Ovary (tissue), 9 donors: Measurements from ENCODE around the gene SURF4. TPM values are rescaled to one million over a fixed set of nuclear protein-coding genes. Genes with fewer than 3 reads are reported as not detected.

Experiments
- DNase-seq, 5 donors: peaks; one replicate each; pipeline ENCODE4 v3.0.0-alpha.2; 2019 to 2020
- H3K27ac ChIP-seq, 2 donors: fragments of 200-600 bp; one replicate each; pipeline versions ENCODE4 v1.5.1 to v1.8.0; 2019 to 2022
- H3K27me3 ChIP-seq: fragments of 200-600 bp; one replicate; pipeline ENCODE4 v1.8.0; 2022
- H3K36me3 ChIP-seq: fragments of 200-600 bp; sonication (generic); one replicate; pipeline ENCODE4 v1.5.1; 2019
- H3K4me1 ChIP-seq: one replicate; pipeline ENCODE4 v1.8.1; 2013; ENCODE audit warnings: mild to moderate bottlenecking, moderate library complexity; ENCODE audit not compliant: insufficient read depth
- H3K4me3 ChIP-seq: fragments of 200-600 bp; sonication (generic); one replicate; pipeline ENCODE4 v1.5.1; 2017
- H3K9me3 ChIP-seq, 2 donors: fragments of 200-600 bp in 1 of 2; sonication (generic) in 1 of 2; one replicate each; pipeline versions ENCODE4 v1.5.1 to v1.8.1; 2013 to 2019; ENCODE audit warnings: mild to moderate bottlenecking in 1 of 2, moderate library complexity in 1 of 2
- CTCF ChIP-seq, 3 donors: fragments of 450-650 bp in 2 of 3; fragments of 200-600 bp in 1 of 3; IDR thresholded peaks; one replicate each; pipeline versions ENCODE4 v1.5.1 to v1.8.0; 2016 to 2022; ENCODE audit warnings: antibody characterized with exemption in 3 of 3, mild to moderate bottlenecking in 1 of 3
- EP300 ChIP-seq: sonication (generic); formaldehyde crosslinking; IDR thresholded peaks from one replicate; pipeline ENCODE4 v1.6.1; 2017; ENCODE audit warnings: antibody characterized with exemption
- POLR2A ChIP-seq: fragments of 450-650 bp; IDR thresholded peaks from one replicate; pipeline ENCODE4 v1.6.1; 2017; ENCODE audit warnings: antibody characterized with exemption, mild to moderate bottlenecking, moderate library complexity
- WGBS, 3 donors: extraction: QIAGEN DNeasy Blood & Tissue Kit in 1 of 3; methylation state at CpG; one replicate each; pipeline versions ENCODE4 v1.1.5 to v1.1.7; 2013 to 2017; 5-methylcytosine and 5-hydroxymethylcytosine counted together
- intact Hi-C, 4 donors: fragments of 100-400 bp; cut with DNase I; formaldehyde crosslinking; loops; one replicate each; pipeline versions ENCODE4 v1.11.0 to v1.15.1; 2022 to 2023
- polyA plus RNA-seq, 2 donors: library from polyadenylated mRNA; stranded (reverse); fragments of 200-250 nt in 1 of 2; fragments of 350-450 nt in 1 of 2; fragmentation: Illumina TruSeq in 1 of 2; extraction: RNeasy Lipid Tissue Mini Kit (QIAGEN cat#74804) in 1 of 2; gene quantifications; one replicate each; pipeline ENCODE4 v1.2.3, GENCODE V29; 2013 to 2014
- total RNA-seq, 7 donors: library from RNA; depleted of rRNA in 2 of 7; stranded (reverse); fragments of >200 nt in 2 of 7; fragmentation: NEBNext Ultra II Directional in 3 of 7; extraction: Animal tissue kit (Norgen Biotek cat#: 25700) in 3 of 7; gene quantifications; one replicate each; pipeline versions ENCODE4 v1.1.0 to v1.2.4, GENCODE V29; 2016 to 2023
- donor health status: DM: no; HTN: no; CAD: no; lungs with moderate emphysema.
- donor health status: DM: no; HTN: no; CAD: no.
- donor health status: Bipolar disorder and iron deficiency.
- donor health status: DM: yes; HTN: yes; CAD: no.
- donor health status: DM: no; HTN: no; CAD: no.
- donor health status: DM: yes; HTN: yes; CAD: no.

SURF4 gene
- total and polyA plus RNA-seq, 9 donors: 58.7 to 165 (median 107) TPM

GRCh38 chr9:133361507-133362092 lies 14.3 kb downstream of the SURF4 start:
- WGBS, 3 donors: 63 to 70% (median 68%) methylated on average over 13 of the region's 13 CpGs
- TF ChIP-seq EP300 (no peak), POLR2A (no peak), CTCF (IDR thresholded peaks at IDR 0.05) (no peak)
- Histone ChIP-seq H3K9me3 (no peaks in the 10 kb centered on the region), H3K36me3 (no peaks in the 10 kb centered on the region), H3K27me3 (no peaks in the 10 kb centered on the region), H3K4me3 (no peak overlapping the region), H3K27ac (no peak overlapping the region), H3K4me1 (peaks cover 6% of the 10 kb centered on the region)
- no peak for DNase-seq
- intact Hi-C loops: no loop called here

DNA sequence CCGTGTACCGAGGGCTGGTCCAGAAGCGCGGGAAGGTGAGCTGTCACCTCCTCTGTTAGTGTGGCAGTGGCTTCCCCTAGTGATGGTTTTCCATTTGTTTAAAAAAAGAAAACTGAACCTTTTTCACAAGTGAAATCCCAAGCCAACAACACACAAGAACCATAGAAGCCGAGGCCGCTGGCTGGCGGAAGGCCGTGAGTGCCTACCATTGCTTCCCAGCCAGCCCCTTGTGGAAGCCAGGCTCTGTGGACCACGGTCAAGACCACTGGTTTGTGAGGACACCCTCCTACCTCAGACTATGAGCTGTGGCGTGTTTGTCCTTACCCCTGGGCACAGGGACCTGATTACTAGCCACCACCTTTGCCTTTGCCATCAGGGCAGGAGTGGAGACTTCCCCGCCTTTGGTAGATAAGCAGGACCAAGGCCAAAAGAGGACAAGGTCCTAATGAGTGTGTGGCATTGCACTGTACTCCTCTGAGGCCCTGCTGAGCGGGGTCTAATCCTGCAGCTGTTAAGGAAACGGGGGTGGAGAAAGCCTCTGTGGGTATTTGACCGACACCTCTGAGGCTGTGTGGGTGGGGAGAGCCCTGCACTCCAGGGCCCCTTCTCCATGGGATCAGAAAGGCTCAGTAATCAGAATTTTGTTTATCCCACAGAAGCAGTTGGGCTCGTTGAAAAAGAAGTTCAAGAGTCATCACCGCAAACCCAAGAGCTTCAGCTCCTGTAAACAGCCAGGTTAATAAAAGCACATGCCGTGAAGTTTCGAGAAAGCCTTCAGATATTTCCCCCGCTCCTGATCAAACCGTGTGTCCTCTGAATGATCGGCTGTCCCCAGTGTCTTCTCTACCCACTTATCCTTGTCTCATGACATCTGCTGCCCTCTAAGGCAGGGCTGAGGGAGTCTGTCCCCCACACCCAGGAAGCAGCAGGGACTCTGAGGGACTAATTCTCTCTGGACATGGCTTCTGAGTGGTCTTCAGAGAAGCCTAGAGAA lies 15.2 kb downstream of the SURF4 start:
- DNase-seq: peak in 1 of 5 donors; percentile 22
- 71 to 79% (median 77%) methylated on average over 21 of the region's 21 CpGs for WGBS, 3 donors
- no peak for TF ChIP-seq EP300
- no peak for TF ChIP-seq CTCF (IDR thresholded peaks at IDR 0.05)
- TF ChIP-seq POLR2A: no peak
- Histone ChIP-seq H3K4me3 (no peak overlapping the region), H3K27me3 (no peaks in the 10 kb centered on the region), H3K9me3 (no peaks in the 10 kb centered on the region), H3K4me1 (peaks cover 6% of the 10 kb centered on the region), H3K36me3 (no peaks in the 10 kb centered on the region), H3K27ac (no peak overlapping the region)
- intact Hi-C loops: no loop called here

DNA sequence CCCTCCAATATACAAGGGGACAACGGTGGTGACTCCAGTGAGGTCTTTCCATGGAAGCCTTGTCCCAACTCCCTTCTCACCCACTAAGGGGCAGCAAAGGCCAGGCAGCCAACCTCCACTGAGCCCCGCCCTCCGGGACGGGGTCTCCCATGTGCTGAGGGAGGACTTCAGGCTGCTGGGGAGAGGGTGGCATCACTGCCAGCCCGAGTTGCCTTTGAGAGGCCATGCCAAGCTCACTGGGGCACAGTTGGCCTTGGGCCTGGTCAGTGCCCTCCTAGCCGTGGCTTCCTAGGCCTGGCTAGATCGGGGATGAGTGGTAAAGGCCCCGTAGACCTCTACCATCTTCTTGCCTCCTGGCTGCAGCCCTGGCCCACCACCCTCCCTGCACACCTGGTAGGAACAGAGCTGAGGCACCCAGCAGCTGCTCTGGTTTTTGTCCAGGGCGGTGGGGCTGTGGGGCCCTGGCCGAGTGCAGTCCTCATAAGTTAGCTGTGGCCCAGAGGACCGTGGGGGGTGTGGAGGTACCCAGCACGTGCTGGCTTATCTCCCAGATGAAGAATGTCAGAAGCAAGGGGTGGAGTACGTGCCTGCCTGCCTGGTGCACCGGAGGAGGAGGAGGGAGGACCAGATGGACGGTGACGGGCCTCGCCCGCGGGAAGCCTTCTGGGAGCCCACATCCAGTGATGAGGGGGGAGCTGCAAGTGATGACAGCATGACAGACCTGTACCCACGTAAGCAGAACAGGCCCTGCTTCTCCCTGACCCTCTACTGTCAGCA lies 16.3 kb downstream of the SURF4 start:
- Histone ChIP-seq H3K4me3 (no peak overlapping the region), H3K9me3 (no peaks in the 10 kb centered on the region), H3K4me1 (peaks cover 6% of the 10 kb centered on the region), H3K27ac (no peak overlapping the region), H3K27me3 (no peaks in the 10 kb centered on the region), H3K36me3 (no peaks in the 10 kb centered on the region)
- no peak for TF ChIP-seq CTCF (IDR thresholded peaks at IDR 0.05)
- TF ChIP-seq EP300: no peak
- TF ChIP-seq POLR2A: no peak
- WGBS, 3 donors: 52 to 60% (median 60%) methylated on average over 20 of the region's 20 CpGs
- peak in 1 of 5 donors; percentile 38 for DNase-seq
- intact Hi-C loops: no loop called here

DNA sequence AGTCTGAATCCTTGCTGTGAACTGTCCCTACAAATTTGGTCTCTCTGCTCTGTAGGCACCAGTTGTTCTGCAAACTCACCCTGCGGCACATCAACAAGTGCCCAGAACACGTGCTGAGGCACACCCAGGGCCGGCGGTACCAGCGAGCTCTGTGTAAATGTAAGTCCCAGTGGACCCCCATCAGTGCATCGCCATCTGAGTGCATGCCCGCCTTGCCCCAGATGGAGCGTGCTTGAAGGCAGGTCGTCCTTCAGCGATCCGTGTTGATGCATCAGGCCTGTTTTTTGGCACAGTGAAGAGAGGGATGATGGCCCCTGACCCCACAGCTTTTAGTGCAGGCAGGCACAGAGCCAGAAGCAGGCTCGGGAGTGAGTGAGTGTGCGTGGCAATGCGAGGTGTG lies 18.2 kb downstream of the SURF4 start:
- H3K27me3 ChIP-seq: no peaks in the 10 kb centered on the region
- no peak for TF ChIP-seq EP300
- TF ChIP-seq POLR2A: no peak
- TF ChIP-seq CTCF (IDR thresholded peaks at IDR 0.05): no peak
- intact Hi-C loops: no loop called here
- 69 to 83% (median 73%) methylated on average over 14 of the region's 14 CpGs for WGBS, 3 donors
- no peaks in the 10 kb centered on the region for H3K36me3 ChIP-seq
- H3K4me3 ChIP-seq: no peak overlapping the region
- no peak overlapping the region for H3K27ac ChIP-seq
- H3K4me1 ChIP-seq: peaks cover 6% of the 10 kb centered on the region
- DNase-seq: no peak
- H3K9me3 ChIP-seq: no peaks in the 10 kb centered on the region
